ENCODE measurements around the gene GPRC5D.

DNA sequence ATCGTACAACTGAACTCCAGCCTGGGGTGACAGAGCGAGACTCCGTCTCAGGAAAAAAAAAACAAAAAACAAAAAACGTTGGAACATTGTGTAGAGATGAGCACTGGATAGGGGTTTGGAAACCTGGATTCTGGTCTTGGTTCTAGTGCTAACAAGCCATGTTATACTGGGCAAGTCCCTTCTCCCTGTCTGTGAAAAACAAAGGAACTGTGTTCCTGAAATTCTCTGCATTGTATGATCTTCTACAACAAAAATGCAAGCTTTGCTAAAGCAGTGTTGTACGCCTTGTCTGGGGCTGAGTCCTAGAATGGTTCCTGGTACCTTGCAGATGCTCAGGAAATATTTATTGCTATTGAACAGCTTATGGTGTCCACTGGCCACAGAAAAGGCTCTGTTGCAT is 13.4 kb downstream of the GPRC5D start:
- TF ChIP-seq, protein P1, sequence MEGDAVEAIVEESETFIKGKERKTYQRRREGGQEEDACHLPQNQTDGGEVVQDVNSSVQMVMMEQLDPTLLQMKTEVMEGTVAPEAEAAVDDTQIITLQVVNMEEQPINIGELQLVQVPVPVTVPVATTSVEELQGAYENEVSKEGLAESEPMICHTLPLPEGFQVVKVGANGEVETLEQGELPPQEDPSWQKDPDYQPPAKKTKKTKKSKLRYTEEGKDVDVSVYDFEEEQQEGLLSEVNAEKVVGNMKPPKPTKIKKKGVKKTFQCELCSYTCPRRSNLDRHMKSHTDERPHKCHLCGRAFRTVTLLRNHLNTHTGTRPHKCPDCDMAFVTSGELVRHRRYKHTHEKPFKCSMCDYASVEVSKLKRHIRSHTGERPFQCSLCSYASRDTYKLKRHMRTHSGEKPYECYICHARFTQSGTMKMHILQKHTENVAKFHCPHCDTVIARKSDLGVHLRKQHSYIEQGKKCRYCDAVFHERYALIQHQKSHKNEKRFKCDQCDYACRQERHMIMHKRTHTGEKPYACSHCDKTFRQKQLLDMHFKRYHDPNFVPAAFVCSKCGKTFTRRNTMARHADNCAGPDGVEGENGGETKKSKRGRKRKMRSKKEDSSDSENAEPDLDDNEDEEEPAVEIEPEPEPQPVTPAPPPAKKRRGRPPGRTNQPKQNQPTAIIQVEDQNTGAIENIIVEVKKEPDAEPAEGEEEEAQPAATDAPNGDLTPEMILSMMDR (IDR thresholded peaks at IDR 0.05): no peak
- TF ChIP-seq POLR2AphosphoS5 (IDR thresholded peaks at IDR 0.05) (no peak), POLR2A (IDR thresholded peaks at IDR 0.05) (no peak)
